GM10248 (cell line): ENCODE measurements around the gene BAZ1A.
A peak's percentile ranks its signal among the peaks of the same experiment; 100 is the strongest.

ENCODE experiments used
- CTCF ChIA-PET: fragments of 300-600 bp; sonication (Branson Sonifier 250); formaldehyde crosslinking; extraction: SDS; loops from one replicate; lab custom pipeline; 2021; ENCODE audit warnings: antibody characterized with exemption; lab: Yijun Ruan, JAX
- POLR2A ChIA-PET: fragments of 350-650 bp; sonication (Branson Sonifier 250); formaldehyde crosslinking; extraction: SDS; loops from one replicate; lab custom pipeline; 2020; ENCODE audit warnings: antibody characterized with exemption; lab: Yijun Ruan, JAX
- DNase-seq: peaks from one replicate; pipeline ENCODE4 v3.0.0; 2012; ENCODE audit errors: extremely low spot score
- TF ChIP-seq, protein P1 (sequence below): IDR thresholded peaks from 2 replicates; pipeline ENCODE4 v1.5.1; 2012; ENCODE audit warnings: mild to moderate bottlenecking, low read depth; ENCODE audit errors: extremely low read depth, missing control alignments, control extremely low read depth

Gene BAZ1A

GRCh38 chr14:34843011-34843554 is 32.1 kb downstream of the BAZ1A start:
- TF ChIP-seq, protein P1, sequence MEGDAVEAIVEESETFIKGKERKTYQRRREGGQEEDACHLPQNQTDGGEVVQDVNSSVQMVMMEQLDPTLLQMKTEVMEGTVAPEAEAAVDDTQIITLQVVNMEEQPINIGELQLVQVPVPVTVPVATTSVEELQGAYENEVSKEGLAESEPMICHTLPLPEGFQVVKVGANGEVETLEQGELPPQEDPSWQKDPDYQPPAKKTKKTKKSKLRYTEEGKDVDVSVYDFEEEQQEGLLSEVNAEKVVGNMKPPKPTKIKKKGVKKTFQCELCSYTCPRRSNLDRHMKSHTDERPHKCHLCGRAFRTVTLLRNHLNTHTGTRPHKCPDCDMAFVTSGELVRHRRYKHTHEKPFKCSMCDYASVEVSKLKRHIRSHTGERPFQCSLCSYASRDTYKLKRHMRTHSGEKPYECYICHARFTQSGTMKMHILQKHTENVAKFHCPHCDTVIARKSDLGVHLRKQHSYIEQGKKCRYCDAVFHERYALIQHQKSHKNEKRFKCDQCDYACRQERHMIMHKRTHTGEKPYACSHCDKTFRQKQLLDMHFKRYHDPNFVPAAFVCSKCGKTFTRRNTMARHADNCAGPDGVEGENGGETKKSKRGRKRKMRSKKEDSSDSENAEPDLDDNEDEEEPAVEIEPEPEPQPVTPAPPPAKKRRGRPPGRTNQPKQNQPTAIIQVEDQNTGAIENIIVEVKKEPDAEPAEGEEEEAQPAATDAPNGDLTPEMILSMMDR, result no peak
- peak; percentile 31 for DNase-seq
- ChIA-PET CTCF (interaction anchor here (1.0 to 1.9 kb wide), 2 partner anchors 9 kb away, joined by 3 to 6 read pairs; no protein-coding TSS in a partner anchor), POLR2A (interaction anchor here (0.6 kb wide), 1 partner anchor 104 kb away, joined by 7 read pairs; no protein-coding TSS in a partner anchor)

- DNase-seq, result no peak
- CTCF ChIA-PET, result no interaction called here
- POLR2A ChIA-PET, result interaction anchor here (0.5 kb wide), 1 partner anchor 97 kb away, joined by 3 read pairs; no protein-coding TSS in a partner anchor
- TF ChIP-seq, protein P1, result no peak
These were observed 37.3 kb downstream of the BAZ1A start for GRCh38 chr14:34837801-34838322.

GRCh38 chr14:34835312-34835711 is 39.8 kb downstream of the BAZ1A start:
- ChIA-PET CTCF (interaction anchor here (1.3 to 1.5 kb wide), 2 partner anchors 9 to 163 kb away, joined by 3 to 5 read pairs; no protein-coding TSS in a partner anchor), POLR2A (no interaction called here)
- no peak for DNase-seq
- TF ChIP-seq, protein P1, result no peak

DNA sequence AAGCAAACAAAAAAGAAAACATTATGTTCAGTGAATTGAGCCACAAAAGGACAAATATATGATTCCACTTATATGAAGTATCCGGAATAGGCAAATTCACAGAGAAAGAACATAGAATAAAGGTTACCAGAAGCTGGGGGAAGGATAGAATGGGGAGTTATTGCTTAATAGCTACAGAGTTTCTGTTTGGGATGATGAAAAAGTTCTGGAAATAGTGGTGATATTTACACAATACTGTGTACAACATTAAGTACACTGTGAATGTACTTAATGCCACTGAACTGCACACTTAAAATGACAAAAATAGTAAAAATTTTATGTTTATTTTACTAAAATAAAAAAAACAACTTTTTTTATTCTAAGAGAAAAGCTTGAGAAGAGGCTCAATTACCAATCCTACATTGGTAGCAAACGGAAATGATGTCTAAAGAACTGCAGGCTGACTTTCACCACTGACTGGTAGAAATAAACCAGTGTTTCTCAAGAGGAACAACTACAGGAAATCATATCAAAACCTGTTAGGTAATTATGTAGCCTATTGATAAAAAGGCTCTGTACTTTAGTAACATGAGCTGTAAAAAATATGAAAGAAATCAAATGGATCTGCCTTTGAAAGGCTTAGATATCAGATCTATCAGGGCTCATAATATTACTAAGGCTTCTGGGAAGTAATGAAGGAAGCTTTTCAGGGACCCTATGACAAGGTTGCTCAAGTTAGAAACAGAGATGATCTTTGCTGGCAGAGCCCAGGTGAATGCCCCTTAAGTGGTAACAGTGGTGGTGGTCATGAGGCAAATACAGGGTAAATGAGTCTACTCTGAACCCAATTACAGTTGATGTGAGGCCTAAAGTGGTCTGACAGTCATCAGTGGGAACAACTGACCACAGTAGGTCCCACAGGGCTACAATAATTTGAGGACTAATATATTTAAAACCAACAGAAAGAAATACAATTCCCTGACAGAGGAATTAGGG is 41.3 kb downstream of the BAZ1A start:
- POLR2A ChIA-PET, result interaction anchor here (0.6 kb wide), 1 partner anchor 26 kb away, joined by 4 read pairs; no protein-coding TSS in a partner anchor
- CTCF ChIA-PET, result interaction anchor here (0.7 to 2.0 kb wide), 5 partner anchors 9 to 161 kb away, joined by 3 to 6 read pairs (median 3); no protein-coding TSS in a partner anchor
- TF ChIP-seq, protein P1, result no peak
- DNase-seq, result peak; percentile 22

GRCh38 chr14:34826661-34827060 is 48.5 kb downstream of the BAZ1A start:
- ChIA-PET POLR2A (no interaction called here), CTCF (interaction anchor here (1.0 to 1.6 kb wide), 5 partner anchors 9 to 103 kb away, joined by 3 to 5 read pairs (median 3); no protein-coding TSS in a partner anchor)
- no peak for DNase-seq
- TF ChIP-seq, protein P1, result no peak

DNA sequence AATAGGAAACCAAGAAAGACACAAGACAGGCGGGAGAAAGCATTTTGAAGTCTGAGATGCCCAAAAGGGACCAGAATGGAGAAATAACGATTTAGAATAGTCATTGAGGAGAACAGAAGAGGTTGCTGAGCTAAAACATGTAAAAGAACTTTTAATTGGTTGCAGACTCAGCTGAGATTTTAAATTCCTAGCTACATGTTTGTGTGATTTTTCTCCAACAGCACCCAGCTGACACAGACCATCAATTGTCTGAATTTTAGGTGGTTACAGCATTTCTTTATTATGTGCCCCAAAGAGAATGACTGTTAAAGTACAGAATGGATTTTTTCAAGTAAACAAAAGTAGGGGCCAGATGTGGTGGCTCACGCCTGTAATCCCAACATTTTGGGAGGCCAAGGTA is 50.3 kb downstream of the BAZ1A start:
- TF ChIP-seq, protein P1, result no peak
- ChIA-PET CTCF (interaction anchor here (1.2 to 1.6 kb wide), 2 partner anchors 19 to 39 kb away, joined by 3 read pairs; no protein-coding TSS in a partner anchor), POLR2A (interaction anchor here (0.6 kb wide), 1 partner anchor 304 kb away, joined by 7 read pairs; no protein-coding TSS in a partner anchor)
- no peak for DNase-seq
